HG02970 (cell line): ENCODE measurements around the gene SH3PXD2A.

Source experiments
- ATAC-seq: cut with Tn5 transposase; IDR thresholded peaks from one replicate; pipeline ENCODE4 v1.9.1; 2021; ENCODE audit warnings: mild to moderate bottlenecking, moderate library complexity, moderate number of reproducible peaks; ENCODE audit not compliant: unreplicated experiment, low FRiP score

SH3PXD2A gene

DNA sequence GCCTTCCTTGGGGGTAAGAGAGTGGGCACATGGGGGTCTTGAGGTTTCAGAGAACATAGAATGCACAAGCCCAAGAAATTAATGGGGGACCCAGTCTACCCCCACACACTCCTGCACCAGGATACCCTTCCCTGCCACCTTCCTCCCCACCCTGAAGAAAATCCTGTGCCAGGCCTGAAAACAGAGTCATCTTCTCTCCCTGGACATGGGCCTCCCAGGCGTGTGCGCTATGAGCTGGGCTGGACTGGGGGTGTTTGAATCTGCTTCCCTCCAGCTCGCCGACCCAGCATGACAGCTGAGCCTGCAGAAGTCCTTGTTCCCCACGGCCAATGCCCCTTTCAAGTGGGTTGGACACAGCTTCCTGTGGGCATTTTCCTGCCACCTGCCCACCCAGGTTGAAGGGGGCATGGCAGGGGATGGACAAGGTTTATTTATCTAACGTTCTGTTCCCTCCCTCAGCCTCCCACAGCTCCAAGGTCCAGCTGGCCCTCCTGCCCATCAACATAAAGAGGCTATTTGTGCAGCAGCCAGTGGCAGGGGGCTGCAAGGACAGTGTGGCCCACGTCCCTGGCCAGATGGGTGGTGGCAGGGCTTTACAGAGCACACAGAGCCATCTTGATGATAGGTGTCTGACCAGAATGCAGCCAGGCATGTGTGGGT is 141.0 kb downstream of the SH3PXD2A start:
- no peak for ATAC-seq

DNA sequence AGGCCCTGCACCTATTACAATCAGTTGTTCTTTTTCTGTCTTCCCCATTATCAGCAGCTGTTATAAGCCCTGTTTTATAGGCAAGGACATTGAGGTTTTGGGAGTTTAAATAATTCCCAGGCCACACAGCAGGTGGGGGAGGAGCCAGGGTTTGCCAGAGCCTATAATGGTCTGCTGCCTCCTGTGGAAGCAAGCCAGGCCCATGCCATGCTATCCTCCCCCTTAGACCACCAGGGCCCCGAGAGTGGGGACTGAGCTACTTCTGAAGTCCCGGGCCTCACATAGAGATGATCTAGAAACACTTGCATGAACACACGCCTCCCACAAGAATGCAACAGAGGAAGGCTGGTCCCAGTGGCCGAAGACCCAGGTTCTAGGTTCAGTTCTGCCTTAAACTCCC is 141.7 kb downstream of the SH3PXD2A start:
- ATAC-seq, result no peak

DNA sequence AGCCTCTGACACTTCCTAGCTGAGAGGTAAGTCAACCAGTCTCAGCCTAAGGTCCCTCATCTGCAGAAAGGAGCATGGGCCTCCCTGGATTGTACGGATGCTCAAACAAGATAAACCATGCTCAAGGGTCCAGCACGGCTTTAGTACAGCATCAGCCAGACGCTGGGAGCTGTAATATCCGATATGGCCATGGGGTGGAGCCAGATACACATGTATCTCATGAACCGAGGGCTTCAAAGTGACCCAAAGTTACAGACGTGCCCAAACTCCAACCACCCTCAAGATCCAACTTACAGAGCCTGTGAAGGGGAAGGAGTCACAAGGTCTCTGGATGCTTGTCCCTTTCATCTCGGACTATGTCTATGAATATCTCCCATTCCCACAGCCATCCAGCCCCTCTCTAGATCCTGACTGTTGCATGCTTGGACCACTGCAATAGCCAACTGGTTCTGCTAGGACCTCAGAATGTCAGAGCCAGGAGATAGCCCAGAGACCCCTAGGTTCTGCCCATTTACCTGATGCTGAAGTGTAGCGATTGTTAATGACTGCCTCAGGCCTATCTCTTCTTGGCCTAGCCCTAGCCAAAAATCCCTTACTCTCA is 142.4 kb downstream of the SH3PXD2A start:
- ATAC-seq, result no peak

DNA sequence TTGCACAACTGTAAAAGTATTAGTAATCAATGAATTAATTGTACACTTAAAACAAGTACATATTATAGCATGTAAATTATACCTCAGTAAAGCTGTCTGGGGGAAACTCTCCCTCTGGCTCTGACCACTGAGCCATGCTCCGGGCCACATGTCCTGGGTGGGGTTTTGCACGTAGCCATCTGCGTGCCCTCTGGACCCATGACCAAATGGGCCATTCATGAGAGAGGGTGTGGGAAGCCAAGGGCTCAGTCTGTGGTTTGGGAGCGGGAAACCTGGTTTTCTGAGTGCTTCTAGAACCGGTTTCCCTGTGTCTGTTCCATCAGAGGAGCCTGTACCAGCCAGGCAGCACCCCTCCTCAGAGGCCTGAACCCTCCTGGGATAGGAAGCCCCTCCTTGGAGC is 143.2 kb downstream of the SH3PXD2A start:
- no peak for ATAC-seq

DNA sequence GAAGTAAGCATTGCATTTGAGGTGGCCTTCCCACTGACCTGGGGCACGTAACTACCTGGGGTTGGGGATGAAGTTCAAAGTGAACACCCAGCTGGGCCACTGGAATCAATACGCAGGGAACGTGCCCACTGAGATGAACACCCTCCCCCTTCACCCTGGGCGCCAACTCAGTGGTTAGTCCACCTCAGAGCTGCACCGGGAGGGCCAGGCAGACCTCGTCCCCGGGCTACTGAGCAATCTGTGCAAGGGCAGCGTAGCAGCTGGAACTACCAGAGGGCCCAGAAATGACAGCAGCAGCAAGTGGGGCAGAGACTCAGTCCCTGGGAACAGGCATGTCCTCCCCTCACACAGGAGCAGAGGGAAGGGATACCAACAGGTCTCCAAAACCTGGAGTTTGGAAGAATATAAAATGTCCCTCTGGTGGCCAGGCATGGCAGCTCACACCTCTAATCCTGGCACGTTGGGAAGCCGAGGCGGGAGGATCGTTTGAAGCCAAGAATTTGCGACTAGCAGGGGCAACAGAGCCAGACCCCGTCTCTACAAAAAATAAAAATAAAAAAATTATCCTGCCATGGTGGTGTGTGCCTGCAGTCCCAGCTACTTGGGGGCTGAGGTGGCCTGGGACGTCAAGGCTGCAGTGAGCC is 143.9 kb downstream of the SH3PXD2A start:
- no peak for ATAC-seq

DNA sequence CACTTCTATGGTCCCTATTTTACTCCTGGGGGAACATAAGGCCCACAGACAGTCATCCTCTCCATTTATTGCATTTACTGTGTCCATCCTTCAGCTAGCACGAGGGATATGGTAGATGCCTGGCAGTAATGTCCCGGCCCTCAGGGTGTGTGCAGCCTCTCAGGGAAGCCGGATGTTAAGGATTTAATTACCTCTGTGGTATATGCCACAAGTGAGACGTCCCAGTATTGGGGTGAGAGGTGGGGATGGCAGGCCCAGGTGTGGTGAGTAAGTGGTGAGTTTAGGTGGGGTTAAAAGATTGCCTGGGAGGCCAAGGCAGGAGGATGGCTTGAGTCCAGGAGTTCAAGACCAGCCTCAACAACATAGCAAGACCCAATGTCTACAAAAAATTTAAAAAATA is 144.9 kb downstream of the SH3PXD2A start:
- ATAC-seq, result no peak

DNA sequence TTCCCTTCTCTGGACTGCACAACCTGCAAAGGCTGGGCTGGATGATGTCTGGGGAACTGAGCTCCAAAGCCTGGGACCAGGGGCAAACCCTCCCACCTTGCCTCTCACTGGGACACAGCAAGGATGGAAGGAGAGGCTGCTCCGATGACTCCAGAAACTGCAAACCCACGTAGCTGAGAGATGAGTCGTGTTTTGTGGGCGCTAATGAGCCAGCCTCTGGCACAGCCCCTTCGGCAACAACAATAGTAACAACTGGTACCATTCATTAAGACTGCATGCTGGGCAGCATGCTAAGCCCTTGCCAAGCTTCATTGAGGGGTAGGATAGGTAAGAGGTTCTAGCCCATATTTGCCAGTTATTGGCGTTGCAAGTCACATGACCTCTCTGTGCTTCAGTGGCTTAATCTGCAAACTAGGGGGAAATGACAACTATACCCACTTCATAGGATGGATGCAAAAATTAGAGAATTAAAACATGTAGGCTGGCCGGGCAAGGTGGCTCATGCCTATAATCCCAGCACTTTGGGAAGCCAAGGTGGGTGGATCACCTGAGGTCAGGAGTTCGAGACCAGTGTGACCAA is 145.9 kb downstream of the SH3PXD2A start:
- no peak for ATAC-seq

DNA sequence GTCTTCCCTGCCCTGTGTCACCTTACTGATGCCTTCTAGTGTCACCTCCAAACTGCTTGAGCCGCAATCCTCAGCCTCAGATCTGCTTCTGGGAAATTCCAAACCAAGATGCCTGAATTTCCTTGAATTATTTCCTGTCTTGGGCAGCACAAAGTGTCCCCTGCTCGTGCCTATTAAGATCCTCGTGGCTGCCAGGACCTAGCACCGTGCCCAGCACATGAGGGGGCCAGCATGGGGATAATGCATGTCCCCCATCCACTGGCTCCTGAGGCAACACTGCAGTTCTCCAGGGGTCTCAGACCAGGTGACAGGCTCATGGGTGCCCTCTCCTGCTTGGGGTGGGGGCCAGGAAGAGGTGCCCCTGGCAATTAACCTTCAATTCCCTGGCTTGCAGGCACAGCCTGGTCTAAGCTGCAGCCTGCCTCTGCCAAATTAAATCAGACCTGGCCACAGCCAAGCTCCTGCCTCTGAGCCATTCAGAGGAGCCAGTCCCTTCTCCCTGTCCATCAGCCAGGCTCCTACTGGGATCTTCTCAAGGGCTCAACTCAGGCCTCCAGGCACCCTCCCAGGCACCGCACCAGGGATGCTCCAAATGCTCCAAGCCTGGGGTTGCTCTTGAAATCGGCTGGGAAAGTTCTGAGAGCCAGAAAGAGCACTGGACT is 146.6 kb downstream of the SH3PXD2A start:
- no peak for ATAC-seq

DNA sequence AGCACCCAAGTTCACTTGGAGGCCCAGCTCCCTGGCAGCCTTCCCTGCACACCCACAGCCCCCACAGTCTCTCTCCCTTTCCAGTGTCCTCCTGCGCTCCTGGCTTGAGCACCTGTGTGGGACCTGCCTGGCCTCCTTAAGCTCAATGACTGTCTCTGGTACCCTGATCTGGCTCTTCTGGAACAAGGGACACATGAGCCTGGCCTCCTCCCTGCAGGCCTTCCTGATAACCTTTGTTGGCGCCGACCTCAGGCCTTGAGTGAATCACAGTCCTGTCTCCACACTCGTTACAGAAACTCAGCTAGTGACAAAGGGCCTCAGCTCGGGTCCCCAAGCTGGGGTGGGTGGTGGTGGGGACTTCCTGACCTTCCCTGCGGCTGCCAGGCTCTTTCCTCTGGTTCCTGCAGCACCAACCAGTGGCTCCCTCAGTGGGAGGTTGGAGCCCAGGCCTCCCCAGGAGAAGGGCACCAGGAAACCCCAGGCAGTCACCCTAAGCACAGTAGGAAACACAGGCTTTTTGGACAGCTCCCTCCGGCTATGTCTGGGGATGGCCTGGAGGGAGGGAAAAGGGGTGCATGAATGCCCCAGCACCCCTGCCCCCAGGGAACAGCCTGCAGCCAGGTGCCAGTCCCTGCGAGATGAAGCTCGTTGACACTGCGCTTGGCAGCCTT is 147.3 kb downstream of the SH3PXD2A start:
- no peak for ATAC-seq

DNA sequence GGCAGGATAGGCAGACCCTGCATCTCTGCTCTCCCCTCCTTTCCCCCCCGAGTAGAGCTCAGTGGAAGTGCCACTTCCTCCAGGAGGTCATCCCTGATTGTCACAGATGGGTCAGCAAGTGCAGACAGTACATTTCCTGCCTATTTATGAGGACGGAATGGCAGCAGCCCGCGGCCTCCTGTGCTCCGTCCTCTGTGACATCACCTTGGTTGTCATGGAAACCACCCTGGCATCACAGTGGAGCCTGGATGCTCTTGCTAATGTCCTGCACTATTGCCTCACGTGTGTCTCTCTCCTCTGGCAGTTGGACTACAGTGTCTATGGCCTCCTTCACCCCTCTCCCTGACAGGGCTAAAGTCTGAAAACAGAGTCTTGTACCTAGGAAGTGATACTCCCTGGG is 148.6 kb downstream of the SH3PXD2A start:
- ATAC-seq, result no peak

DNA sequence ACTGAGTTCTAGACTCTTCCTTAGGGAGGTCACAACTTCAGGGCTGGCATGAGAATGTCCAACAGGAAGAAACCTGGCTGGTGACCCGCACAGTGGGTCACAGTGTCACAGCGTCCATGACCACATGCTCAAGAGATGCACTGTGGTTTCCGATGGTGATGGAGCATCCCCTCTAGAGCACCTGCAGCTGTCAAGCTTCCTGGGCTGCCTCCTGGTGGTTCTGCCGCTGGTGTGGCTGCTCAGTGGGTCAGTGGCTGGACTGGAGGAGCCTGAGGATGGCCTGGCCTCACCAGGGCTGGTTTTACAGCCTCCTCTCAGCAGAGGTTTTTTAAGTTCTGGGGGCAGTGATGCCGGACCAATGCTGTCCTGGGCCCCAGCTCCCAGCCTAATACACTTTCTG is 149.3 kb downstream of the SH3PXD2A start:
- no peak for ATAC-seq

DNA sequence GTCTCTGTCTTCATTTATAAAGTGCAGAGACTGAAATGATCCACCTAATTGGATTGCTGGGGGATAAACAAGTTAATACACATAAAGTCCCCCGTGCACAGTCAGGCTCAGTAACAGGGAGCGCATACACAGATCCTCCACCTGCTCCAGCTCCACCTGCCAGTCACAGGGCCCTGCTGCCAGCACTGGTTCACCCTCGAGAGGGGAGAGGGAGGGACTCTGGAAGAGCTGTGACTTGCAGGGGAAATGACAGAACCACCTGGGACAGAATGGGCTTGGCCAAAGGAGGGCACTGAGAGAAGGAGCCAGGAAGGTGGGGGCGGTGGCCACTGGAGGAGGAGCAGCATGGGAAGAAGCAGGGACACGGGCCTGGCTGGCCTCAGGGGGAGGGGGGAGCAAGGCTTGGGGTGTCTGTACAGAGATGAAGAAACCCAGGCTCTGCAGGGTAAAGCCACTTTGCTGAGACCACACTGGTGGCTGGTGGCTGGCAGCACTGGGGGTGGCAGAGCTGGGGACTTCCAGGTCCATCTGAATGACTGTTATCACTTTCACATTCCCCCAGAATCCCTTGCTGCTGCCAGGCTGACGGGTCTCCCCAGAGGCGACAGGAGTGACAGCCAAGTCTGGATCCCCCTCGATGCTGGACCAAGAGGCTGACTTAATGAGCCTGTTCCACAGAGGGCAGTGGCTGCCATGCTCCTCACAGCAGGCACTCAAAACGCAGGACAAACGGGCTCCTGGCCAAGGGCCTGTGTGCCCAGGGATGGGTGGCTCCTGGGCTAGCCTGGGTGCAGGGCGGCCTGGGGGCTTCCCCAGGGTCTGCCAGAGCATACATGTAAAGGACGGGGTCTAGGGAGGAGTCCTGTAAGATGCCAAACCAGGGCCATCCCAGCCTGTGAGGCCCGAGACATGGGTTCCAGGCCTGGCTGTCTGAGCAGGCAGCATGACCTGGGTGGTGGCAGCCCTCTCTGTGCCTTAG is 151.1 kb downstream of the SH3PXD2A start:
- no peak for ATAC-seq

DNA sequence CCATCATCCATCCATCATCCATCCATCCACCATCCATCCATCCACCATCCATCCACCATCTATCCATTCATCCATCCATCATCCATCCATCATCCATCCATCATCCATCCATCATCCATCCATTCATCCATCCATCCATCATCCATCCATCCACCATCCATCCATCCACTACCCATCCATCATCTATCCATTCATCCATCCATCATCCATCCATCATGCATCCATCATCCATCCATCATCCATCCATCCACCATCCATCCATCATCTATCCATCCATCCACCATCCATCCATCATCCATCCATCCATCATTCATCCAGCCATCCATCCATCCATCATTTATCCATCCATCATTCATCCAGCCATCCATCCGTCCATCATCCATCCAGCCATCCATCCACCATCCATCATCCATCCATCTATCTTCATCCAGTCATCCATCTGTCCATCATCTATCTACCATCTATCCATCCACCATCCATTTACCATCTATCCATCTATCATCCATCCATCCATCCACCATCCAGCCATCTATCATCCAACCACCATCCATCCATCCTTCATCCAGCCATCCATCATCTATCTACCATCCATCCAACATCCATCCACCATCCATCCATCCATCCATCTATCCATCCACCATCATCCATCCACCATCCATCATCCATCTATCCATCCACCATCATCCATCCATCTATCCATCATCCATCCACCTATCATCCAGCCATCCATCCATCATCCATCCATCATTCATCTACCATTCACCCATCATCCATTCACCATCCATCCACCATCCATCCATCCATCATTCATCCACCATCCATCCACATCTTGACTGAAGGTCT is 153.8 kb downstream of the SH3PXD2A start:
- ATAC-seq, result no peak

DNA sequence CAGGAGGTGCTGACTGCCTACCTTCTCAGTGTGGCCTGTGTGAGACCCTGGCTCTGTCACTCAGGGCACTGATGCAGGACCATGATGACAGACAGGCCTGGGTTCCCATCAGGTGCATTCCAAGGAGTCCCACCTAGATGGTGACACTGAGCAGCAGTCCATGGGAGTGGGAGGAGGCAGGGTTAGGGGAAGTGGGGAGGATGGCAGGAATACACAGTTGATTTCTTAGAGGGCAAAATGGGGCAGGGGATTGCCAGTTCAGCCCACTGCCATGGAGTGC is 155.0 kb downstream of the SH3PXD2A start:
- ATAC-seq, result no peak

DNA sequence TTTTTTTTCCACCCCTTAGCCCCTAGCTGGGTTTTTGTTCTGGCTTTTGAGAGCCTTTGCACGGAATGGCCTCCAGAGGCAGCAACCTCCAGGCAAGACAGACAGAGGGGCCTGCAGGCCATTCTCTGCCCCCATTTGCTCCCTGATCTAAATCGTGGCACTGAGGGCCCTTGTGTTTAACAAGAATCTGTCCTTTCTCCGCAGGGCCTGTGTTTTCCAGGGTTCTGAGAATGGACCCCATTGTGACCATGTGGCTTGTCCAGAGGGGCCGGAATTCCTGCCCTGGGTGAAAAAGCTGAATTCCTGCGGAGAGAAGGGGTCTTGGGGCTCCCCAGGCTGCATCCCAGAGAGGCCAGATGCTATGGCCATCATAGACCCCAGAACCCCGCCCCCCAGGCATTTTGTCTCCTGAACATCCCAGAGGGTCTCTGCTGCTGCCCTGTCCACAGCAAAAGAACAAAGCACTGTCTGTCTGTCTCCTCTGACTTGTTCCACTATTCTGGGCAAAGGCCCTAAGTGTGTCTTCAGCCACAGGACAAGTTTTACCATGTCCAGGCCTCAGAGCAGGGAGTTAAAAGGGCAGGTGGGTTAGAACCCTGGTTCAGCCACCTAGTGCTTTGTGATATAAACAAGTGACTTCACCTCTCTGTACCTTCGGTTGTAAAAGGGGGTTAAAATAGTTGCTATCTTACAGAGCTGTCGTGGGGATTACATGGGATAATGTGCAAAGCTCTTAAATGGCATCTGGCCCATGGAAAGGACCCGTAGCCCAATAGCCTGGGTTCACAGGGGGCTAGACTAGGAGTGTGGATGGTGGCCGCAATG is 155.6 kb downstream of the SH3PXD2A start:
- ATAC-seq, result no peak

DNA sequence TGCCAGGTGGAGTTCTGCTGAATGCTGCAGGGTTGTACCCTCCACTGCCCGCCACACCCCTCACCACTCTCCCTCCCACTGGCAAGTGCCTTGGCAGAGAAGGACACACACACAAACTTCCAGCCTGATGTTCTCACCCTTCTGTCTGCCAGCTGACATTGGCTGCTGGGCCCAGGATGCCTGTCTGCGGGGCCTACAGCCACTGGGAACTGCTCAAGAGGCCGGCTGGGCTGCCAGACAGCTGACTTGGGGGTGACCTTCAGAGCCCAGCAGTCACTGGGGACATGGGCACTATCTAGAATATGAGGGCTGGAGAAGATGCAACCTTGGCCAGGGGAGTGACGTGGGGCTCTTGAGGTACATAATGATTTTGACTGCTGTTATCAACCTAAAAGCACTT is 157.1 kb downstream of the SH3PXD2A start:
- ATAC-seq, result no peak

DNA sequence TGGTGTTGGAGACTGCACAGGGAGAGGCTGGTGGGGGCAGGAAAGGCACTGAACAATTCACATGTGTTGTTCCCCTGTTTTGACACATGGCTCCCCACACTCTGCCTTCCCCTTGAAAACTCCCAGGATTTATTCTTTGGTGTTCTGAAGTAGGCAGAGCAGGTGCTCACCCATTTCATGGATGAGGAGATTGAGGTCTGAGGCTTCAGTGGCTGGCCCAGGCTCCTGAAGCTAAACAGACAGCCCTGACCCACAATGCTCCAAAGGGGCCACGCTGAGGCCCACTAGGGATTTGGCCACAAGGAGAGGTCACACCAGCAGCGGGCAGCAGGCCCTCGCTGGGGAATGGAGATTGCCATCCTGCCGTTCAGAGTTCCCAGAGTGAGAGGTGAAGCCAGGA is 157.6 kb downstream of the SH3PXD2A start:
- no peak for ATAC-seq
